AG10803 (cell line): ENCODE data around the gene GPS1.

Experiments used
- DNase-seq: peaks from one replicate; pipeline ENCODE4 v3.0.0; 2010; ENCODE audit warnings: low read depth
- H3K4me3 ChIP-seq: 2 replicates; pipeline ENCODE4 v1.5.1; 2011; ENCODE audit warnings: mild to moderate bottlenecking, low read length, control low read depth
- TF ChIP-seq, protein P1 (sequence below): conservative IDR thresholded peaks from 2 replicates; pipeline ENCODE4 v1.5.1; 2011; ENCODE audit warnings: mild to moderate bottlenecking, low read length, control low read depth, inconsistent platforms

GPS1 gene

DNA sequence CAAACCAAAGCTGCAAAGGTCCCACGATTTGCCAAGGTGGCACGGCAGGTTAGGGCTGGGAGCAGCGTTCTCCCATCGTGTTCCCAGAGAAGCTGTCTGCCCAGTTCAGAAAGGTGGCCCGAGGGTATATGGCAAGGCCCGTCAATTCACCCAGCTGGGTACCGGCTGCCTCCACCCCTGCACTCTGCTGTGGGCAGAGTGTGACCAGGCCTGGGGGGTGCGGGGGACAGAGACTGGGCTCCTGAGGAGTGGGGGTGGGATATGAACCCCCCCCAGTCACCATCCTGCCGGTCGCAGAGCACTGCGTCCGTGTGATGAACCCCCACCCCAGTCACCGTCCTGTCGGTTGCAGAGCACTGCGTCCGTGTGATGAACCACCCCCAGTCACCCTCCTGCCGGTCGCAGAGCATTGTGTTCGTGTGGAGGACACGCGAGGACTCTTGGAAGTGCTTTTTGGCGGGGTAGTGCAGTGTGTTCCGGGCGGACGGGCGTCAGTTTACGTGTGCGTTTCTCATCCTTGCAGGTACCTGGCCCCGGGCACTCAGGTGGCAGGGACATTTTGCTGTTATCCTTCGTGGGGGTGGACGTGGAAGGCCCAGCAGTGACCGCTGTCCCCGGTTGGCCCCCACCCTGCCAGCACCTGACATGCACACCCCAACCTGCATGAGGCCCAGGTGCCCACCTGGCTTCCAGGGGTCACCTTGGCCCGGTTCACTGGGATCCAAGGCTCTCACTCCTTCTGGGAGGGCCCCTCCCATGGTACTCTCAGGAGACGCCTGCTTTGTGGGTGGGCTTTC is 49.0 kb downstream of the GPS1 start:
- no peak overlapping the region for H3K4me3 ChIP-seq
- TF ChIP-seq, protein P1, sequence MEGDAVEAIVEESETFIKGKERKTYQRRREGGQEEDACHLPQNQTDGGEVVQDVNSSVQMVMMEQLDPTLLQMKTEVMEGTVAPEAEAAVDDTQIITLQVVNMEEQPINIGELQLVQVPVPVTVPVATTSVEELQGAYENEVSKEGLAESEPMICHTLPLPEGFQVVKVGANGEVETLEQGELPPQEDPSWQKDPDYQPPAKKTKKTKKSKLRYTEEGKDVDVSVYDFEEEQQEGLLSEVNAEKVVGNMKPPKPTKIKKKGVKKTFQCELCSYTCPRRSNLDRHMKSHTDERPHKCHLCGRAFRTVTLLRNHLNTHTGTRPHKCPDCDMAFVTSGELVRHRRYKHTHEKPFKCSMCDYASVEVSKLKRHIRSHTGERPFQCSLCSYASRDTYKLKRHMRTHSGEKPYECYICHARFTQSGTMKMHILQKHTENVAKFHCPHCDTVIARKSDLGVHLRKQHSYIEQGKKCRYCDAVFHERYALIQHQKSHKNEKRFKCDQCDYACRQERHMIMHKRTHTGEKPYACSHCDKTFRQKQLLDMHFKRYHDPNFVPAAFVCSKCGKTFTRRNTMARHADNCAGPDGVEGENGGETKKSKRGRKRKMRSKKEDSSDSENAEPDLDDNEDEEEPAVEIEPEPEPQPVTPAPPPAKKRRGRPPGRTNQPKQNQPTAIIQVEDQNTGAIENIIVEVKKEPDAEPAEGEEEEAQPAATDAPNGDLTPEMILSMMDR = no peak
- no peak for DNase-seq

DNA sequence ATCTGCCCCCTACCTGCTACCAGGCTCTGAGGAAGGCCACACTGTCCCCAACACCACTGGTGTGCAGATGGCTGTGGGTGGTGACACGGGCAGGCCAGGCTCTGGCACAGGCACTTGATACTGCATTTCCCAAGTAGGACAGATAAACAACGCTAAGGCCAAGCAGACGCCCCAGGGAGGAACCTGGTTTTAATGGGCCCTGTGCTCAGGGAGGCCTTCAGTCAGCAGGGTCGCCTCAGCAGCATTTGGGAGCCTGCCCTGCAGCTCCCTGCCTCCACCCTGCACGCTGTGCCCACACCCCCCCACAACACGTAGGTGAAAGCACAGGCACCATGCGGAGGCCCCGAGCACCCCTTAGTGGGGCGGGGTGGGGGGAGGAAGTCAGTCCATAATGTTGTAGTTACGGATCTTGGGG is 49.6 kb downstream of the GPS1 start:
- H3K4me3 ChIP-seq = no peak overlapping the region
- TF ChIP-seq, protein P1 = no peak
- no peak for DNase-seq

DNA sequence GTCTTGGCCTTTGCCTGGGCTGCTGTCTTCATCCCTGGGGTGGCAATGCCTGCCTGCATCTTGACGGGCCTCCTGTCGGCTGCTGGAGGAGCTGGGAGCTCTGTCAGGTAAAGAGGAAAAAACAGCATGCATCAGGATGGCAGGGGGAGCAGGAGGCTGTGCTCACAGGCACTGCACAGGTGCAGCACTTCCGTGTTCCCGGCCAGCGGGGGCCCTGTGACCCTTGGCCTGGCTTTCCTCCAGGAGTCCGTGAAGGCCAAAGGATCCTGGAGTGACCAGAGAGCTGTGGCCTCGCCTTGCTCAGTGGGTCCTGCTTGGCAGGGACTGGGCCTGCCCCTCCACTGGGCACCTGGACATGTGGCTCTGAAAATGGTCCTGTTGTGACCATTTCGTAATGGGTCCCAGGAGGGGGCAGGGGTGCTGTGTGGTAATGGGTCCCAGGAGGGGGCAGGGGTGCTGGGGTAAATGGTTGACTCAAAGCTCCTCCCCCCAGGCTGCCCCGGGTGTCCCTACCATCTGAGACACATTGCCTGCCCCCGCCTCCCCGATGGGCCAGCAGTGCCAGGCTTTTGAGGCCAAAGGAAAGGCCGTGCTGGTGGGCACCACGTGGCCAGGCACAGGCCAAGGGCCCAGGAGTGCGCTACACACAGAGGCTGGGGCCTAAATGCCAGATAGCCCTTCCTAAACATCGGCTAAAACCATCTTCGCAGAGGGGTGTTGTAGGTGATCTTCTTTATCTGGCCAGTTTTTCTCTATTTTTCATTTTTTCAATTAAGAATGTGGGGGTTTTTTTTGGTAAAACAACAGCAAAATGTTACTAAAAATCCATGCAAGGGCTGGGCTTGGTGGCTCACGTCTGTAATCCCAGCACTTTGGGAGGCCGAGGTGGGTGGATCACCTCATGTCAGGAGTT is 50.3 kb downstream of the GPS1 start:
- TF ChIP-seq, protein P1 = no peak
- no peak overlapping the region for H3K4me3 ChIP-seq
- DNase-seq = no peak

DNA sequence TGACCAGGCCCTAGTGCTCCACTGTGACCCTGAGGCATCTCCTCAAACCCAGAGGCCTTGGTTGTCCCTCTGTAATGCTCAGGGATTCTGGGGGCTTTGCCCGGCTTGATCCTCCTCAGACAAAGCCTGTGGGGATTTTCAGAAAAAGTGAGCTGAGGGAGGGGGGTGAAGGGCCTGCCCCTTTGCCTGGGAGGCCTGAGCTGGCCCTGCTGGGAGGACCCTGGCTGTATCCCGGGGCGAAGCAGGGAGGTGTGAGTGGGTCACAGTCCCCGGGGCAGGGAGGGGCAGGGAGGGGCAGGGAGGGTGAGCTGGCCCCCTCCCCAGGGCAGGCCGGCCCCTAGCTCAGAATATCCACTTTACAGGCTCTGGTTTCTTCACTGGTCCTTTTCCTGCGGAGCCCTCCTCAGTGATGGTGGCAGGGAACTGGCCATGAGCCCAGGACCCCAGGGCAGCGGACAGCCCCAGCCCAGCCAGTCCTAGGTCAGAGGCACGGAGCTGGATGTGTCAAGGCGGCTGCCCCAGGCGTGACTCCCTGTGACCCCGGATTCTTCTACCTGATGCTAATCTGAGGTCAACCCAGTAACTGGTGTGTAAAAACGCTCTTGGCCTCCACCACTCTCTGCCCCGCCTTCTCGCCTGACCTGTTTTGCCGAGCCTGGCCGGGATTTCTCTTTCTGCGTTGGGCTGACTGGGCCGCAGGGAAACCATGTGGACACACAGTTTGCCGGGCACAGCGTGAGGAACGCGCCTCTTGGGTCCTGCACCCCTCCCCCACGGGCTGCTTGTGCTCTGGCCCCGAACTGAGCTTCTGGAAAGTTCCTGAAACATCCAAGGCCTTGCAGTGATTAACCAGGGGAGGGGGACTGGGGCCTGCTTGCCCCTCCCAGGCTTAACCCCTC is 52.1 kb downstream of the GPS1 start:
- DNase-seq = no peak
- TF ChIP-seq, protein P1 = no peak
- H3K4me3 ChIP-seq = no peak overlapping the region

DNA sequence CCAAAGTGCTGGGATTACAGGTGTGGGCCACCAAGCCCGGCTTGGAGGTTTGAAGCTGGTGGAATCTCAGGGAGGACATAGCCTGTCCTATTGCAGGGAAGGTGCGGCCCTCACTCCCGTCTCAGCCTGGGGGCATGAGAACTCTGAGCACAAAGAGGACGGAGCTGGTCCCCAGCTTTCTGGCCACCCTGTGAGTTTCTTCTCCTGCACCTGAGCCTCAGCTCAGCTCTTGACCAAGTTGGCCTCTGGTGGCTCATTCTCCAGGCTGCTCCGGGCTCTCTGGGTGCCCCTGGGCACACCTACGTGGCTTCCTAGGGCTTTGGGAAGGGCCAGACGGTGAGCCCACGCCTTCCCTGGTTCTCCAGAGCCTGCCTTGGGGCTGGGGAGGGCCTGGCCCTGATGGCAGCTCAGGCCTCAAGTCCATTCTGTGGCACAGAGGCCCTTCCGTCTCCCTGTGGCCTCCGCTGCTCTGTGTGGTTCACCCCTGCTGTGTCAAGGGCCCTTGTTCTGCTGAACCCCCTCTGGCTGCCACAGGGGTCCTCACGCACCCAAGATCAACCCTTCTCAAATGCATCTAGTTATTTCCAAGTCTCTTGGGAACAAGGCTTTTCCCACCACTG is 53.2 kb downstream of the GPS1 start:
- DNase-seq = no peak
- TF ChIP-seq, protein P1 = no peak
- H3K4me3 ChIP-seq = no peak overlapping the region

DNA sequence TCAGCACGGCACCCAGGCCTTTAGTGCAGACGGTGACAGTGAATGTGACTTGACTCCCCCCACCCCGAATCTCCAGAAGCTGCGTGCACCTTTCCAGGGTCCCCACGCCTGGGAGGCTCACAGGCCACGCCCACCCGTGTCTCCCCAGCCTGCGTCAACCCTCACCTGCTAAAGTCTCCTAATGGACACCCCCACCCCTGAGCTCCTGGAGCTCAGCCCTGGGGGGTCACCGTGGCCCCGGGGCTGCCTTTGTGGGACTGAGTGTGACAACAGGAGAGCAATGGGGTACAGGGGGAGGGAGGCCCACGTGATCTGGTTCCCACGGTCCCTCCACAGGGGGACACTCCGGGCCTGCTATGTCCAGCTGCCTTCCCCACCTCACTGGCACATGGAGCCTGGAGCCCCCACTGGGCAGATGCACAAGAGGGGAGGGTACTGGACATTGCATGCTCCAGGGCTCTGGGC is 53.8 kb downstream of the GPS1 start:
- DNase-seq = no peak
- TF ChIP-seq, protein P1 = no peak
- no peak overlapping the region for H3K4me3 ChIP-seq
